A673 (cell line): ENCODE data around the gene ART1. TPM values are rescaled to one million over a fixed set of nuclear protein-coding genes. Genes with fewer than 3 reads are reported as not detected.

Experiments
- BruUV-seq: library from RNA; stranded (reverse); fragments of 400-500 nt; replicated peaks from 2 replicates; lab custom pipeline; 2021; lab: Mats Ljungman, UMichigan
- CTCF ChIA-PET: fragments of 300-600 bp; sonication (Branson Sonifier 250); formaldehyde crosslinking; loops from one replicate; lab custom pipeline; 2022; ENCODE audit warnings: antibody characterized with exemption; lab: Charles Lee
- POLR2A ChIA-PET: fragments of 300-600 bp; sonication (Branson Sonifier 250); formaldehyde crosslinking; loops from one replicate; lab custom pipeline; 2022; ENCODE audit warnings: antibody characterized with exemption; ENCODE audit not compliant: low non-redundant PET; lab: Charles Lee
- DNase-seq: peaks from one replicate; pipeline ENCODE4 v3.0.0-alpha.2; 2015; ENCODE audit warnings: low spot score
- H3K27ac ChIP-seq: fragments of 200-600 bp; sonication (generic); 2 replicates; pipeline ENCODE4 v1.5.1; 2016; ENCODE audit warnings: mixed run types, low read depth, mild to moderate bottlenecking, mixed read lengths, antibody characterized with exemption, low read length; ENCODE audit not compliant: poor library complexity, severe bottlenecking
- H3K27me3 ChIP-seq: fragments of 200-600 bp; sonication (generic); replicated peaks from 2 replicates; pipeline ENCODE4 v1.6.1; 2017; ENCODE audit warnings: mixed run types, low read depth, mild to moderate bottlenecking, mixed read lengths, antibody characterized with exemption, low read length; ENCODE audit not compliant: insufficient read depth, poor library complexity
- H3K36me3 ChIP-seq: fragments of 200-600 bp; sonication (generic); 2 replicates; pipeline ENCODE4 v1.6.1; 2016; ENCODE audit warnings: mixed run types, mild to moderate bottlenecking, mixed read lengths, antibody characterized with exemption, low read length; ENCODE audit not compliant: insufficient read depth, poor library complexity, severe bottlenecking
- H3K4me1 ChIP-seq: fragments of 200-600 bp; sonication (generic); 2 replicates; pipeline ENCODE4 v1.6.1; 2017; ENCODE audit warnings: mixed run types, mild to moderate bottlenecking, mixed read lengths, antibody characterized with exemption, low read length; ENCODE audit not compliant: insufficient read depth, poor library complexity, severe bottlenecking
- H3K4me3 ChIP-seq: fragments of 200-600 bp; sonication (generic); 2 replicates; pipeline ENCODE4 v1.5.1; 2016; ENCODE audit warnings: low read depth, mixed run types, mild to moderate bottlenecking, mixed read lengths, low read length; ENCODE audit not compliant: poor library complexity, severe bottlenecking
- H3K9me3 ChIP-seq: fragments of 200-600 bp; sonication (generic); 2 replicates; pipeline ENCODE4 v1.6.1; 2016; ENCODE audit warnings: mixed run types, low read depth, mild to moderate bottlenecking, mixed read lengths, antibody characterized with exemption, low read length; ENCODE audit not compliant: poor library complexity, severe bottlenecking
- CTCF ChIP-seq: fragments of 300-800, 200-600 bp; sonication (generic); conservative IDR thresholded peaks from 2 replicates; pipeline ENCODE4 v1.5.1; 2017; ENCODE audit warnings: low read depth, mild to moderate bottlenecking, antibody characterized with exemption, low read length, moderate library complexity, mixed read lengths
- EZH2 ChIP-seq: fragments of 200-600 bp; sonication (generic); IDR thresholded peaks from 2 replicates; pipeline ENCODE4 v1.6.1; 2017; ENCODE audit warnings: borderline replicate concordance, low read depth, mild to moderate bottlenecking, mixed read lengths, antibody characterized with exemption, low read length; ENCODE audit not compliant: poor library complexity, severe bottlenecking
- intact Hi-C: fragments of 100-400 bp; cut with micrococcal nuclease; formaldehyde crosslinking; loops from one replicate; pipeline ENCODE4 v1.10.0; 2022; ENCODE audit not compliant: unreplicated experiment
- total RNA-seq: library from RNA; stranded (reverse); gene quantifications from 2 replicates; pipeline ENCODE4 v1.2.3, GENCODE V29; 2021

ART1 gene
- total RNA-seq, 1 experiment from 2014 or later: not detected

GRCh38 chr11:3617990-3618389 lies 26.9 kb upstream of the ART1 start:
- no TSS peak for BruUV-seq
- intact Hi-C loops: no loop called here
- Histone ChIP-seq H3K36me3 (no peaks in the 10 kb centered on the region), H3K27ac (no peak overlapping the region), H3K27me3 (no peaks in the 10 kb centered on the region), H3K9me3 (no peaks in the 10 kb centered on the region), H3K4me1 (no peaks in the 10 kb centered on the region), H3K4me3 (no peak overlapping the region)
- POLR2A ChIA-PET: no interaction called here
- DNase-seq: no peak
- TF ChIP-seq EZH2 (no peak), CTCF (no peak)
- CTCF ChIA-PET: no interaction called here

GRCh38 chr11:3622521-3622920 lies 22.4 kb upstream of the ART1 start:
- Histone ChIP-seq H3K36me3 (no peaks in the 10 kb centered on the region), H3K9me3 (no peaks in the 10 kb centered on the region), H3K27me3 (no peaks in the 10 kb centered on the region), H3K4me3 (no peak overlapping the region), H3K27ac (no peak overlapping the region), H3K4me1 (no peaks in the 10 kb centered on the region)
- TF ChIP-seq EZH2: no peak
- TF ChIP-seq CTCF: no peak
- DNase-seq: no peak
- intact Hi-C loops: no loop called here
- ChIA-PET CTCF (no interaction called here), POLR2A (no interaction called here)
- BruUV-seq: no TSS peak

DNA sequence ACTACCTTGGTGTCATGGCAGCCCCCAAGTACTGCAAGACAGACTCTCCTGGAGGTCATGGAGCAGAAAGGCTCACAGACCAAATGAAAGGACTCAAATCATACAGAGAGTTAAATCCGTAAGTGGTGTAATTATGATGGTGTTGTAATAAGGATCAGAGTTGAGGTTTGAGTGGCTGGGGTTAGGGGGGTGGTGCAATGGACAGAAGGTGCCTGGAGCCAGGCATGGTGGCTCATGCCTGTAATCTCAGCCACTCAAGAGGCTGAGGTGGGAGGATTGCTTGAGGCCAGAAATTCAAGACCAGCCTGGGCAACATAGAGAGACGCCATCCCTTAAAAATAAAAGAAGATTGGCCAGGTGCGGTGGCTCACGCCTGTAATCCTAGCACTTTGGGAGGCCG lies 21.8 kb upstream of the ART1 start:
- no peak overlapping the region for H3K27ac ChIP-seq
- H3K4me1 ChIP-seq: no peaks in the 10 kb centered on the region
- BruUV-seq: no TSS peak
- no peak for DNase-seq
- no peaks in the 10 kb centered on the region for H3K9me3 ChIP-seq
- ChIA-PET CTCF (no interaction called here), POLR2A (no interaction called here)
- intact Hi-C loops: no loop called here
- TF ChIP-seq CTCF (no peak), EZH2 (no peak)
- H3K4me3 ChIP-seq: no peak overlapping the region
- H3K36me3 ChIP-seq: no peaks in the 10 kb centered on the region
- H3K27me3 ChIP-seq: no peaks in the 10 kb centered on the region
